ENCODE data around the gene FZD10.

The FZD10 gene

DNA sequence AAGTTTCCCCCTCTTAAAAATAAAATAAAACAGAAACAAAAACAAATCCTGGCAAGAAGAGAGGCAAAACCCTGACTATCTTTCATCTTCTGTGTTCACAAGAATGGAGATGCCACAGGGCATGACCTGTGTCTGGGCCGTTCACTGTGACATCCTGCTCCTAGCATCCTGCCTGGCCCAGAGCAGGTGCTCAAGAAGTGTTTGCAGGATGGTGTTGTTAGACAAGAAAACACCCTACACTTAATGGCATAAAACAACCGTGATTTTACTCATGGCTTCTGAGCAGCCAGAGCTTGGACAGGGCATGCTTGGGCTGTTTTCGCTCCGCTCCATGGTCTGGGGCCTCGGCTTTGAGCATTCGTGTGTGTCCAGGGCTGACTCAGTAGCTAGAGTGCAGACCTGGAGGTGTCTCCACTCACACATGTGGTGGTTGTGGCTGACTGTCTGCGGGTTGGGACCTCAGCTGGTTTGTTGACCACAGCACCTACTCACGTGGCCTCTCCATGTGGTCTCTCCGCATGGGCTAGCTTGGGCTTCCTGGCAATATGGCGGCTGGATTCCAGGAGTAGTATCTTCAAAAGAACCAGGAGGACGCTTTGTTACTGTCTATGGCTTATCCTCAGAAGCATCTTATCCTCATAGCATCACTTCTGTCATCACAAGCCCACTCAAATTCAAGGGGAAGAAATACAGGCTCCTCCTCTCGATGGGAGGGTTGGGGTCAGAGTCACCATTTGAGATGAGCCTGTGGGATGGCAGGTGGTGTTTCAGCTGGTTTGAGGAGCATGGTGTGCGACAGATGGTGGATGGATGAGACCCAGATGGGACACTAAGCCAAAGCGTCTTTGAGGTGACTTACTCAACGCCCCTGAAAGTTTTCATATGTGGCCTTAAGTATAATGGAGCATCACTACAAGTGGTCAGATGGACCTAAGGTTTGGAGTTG is 33.2 kb upstream of the FZD10 start:
- TF ChIP-seq TEAD4 (IDR thresholded peaks at IDR 0.05) (no peak), RAD21 (IDR thresholded peaks at IDR 0.05; ENCODE audit: low read depth) (no peak), FOXM1 (IDR thresholded peaks at IDR 0.05; ENCODE audit: borderline replicate concordance, low read depth) (no peak), ZBTB7A (IDR thresholded peaks at IDR 0.05; ENCODE audit: low read depth) (no peak), TAF1 (IDR thresholded peaks at IDR 0.05; ENCODE audit: low read depth) (no peak), USF1 (IDR thresholded peaks at IDR 0.05) (no peak), REST (IDR thresholded peaks at IDR 0.05; ENCODE audit: low read depth) (no peak), YY1 (IDR thresholded peaks at IDR 0.05; ENCODE audit: low read depth) (no peak), NFIC (IDR thresholded peaks at IDR 0.05) (no peak), EP300 (IDR thresholded peaks at IDR 0.05; ENCODE audit: borderline replicate concordance) (no peak), EGR1 (IDR thresholded peaks at IDR 0.05) (no peak), TCF12 (IDR thresholded peaks at IDR 0.05; ENCODE audit: low read depth) (no peak), CREB1 (IDR thresholded peaks at IDR 0.05; ENCODE audit: low read depth) (no peak)
- TF ChIP-seq, protein P1, sequence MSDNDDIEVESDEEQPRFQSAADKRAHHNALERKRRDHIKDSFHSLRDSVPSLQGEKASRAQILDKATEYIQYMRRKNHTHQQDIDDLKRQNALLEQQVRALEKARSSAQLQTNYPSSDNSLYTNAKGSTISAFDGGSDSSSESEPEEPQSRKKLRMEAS (IDR thresholded peaks at IDR 0.05): no peak

GRCh38 chr12:130130346-130130745 is 31.9 kb upstream of the FZD10 start:
- TF ChIP-seq TCF12 (IDR thresholded peaks at IDR 0.05; ENCODE audit: low read depth) (no peak), EP300 (IDR thresholded peaks at IDR 0.05; ENCODE audit: borderline replicate concordance) (no peak), NFIC (IDR thresholded peaks at IDR 0.05) (no peak), USF1 (IDR thresholded peaks at IDR 0.05) (no peak), TEAD4 (IDR thresholded peaks at IDR 0.05) (no peak), ZBTB7A (IDR thresholded peaks at IDR 0.05; ENCODE audit: low read depth) (no peak), YY1 (IDR thresholded peaks at IDR 0.05; ENCODE audit: low read depth) (no peak), CREB1 (IDR thresholded peaks at IDR 0.05; ENCODE audit: low read depth) (no peak), EGR1 (IDR thresholded peaks at IDR 0.05) (no peak), CEBPB (IDR thresholded peaks at IDR 0.05) (no peak), RAD21 (IDR thresholded peaks at IDR 0.05; ENCODE audit: low read depth) (no peak), FOXM1 (IDR thresholded peaks at IDR 0.05; ENCODE audit: borderline replicate concordance, low read depth) (no peak)
- TF ChIP-seq, protein P1 (IDR thresholded peaks at IDR 0.05): no peak

GRCh38 chr12:130131025-130131424 is 31.2 kb upstream of the FZD10 start:
- TF ChIP-seq YY1 (IDR thresholded peaks at IDR 0.05; ENCODE audit: low read depth): no peak
- no peak for TF ChIP-seq EGR1 (IDR thresholded peaks at IDR 0.05)
- TF ChIP-seq EP300 (IDR thresholded peaks at IDR 0.05; ENCODE audit: borderline replicate concordance): no peak
- no peak for TF ChIP-seq NFIC (IDR thresholded peaks at IDR 0.05)
- TF ChIP-seq TAF1 (IDR thresholded peaks at IDR 0.05; ENCODE audit: low read depth): no peak
- TF ChIP-seq, protein P1 (IDR thresholded peaks at IDR 0.05): no peak
- no peak for TF ChIP-seq TCF12 (IDR thresholded peaks at IDR 0.05; ENCODE audit: low read depth)
- no peak for TF ChIP-seq USF1 (IDR thresholded peaks at IDR 0.05)
- TF ChIP-seq REST (IDR thresholded peaks at IDR 0.05; ENCODE audit: low read depth): no peak
- no peak for TF ChIP-seq CREB1 (IDR thresholded peaks at IDR 0.05; ENCODE audit: low read depth)
- TF ChIP-seq TEAD4 (IDR thresholded peaks at IDR 0.05): no peak
- no peak for TF ChIP-seq FOXM1 (IDR thresholded peaks at IDR 0.05; ENCODE audit: borderline replicate concordance, low read depth)
- no peak for TF ChIP-seq CEBPB (IDR thresholded peaks at IDR 0.05)
- no peak for TF ChIP-seq ZBTB7A (IDR thresholded peaks at IDR 0.05; ENCODE audit: low read depth)
- no peak for TF ChIP-seq RAD21 (IDR thresholded peaks at IDR 0.05; ENCODE audit: low read depth)

GRCh38 chr12:130131801-130132200 is 30.5 kb upstream of the FZD10 start:
- TF ChIP-seq USF1 (IDR thresholded peaks at IDR 0.05) (no peak), CREB1 (IDR thresholded peaks at IDR 0.05; ENCODE audit: low read depth) (no peak), REST (IDR thresholded peaks at IDR 0.05; ENCODE audit: low read depth) (no peak), CEBPB (IDR thresholded peaks at IDR 0.05) (no peak), FOXM1 (IDR thresholded peaks at IDR 0.05; ENCODE audit: borderline replicate concordance, low read depth) (no peak), YY1 (IDR thresholded peaks at IDR 0.05; ENCODE audit: low read depth) (no peak), TEAD4 (IDR thresholded peaks at IDR 0.05) (no peak), EGR1 (IDR thresholded peaks at IDR 0.05) (no peak), ZBTB7A (IDR thresholded peaks at IDR 0.05; ENCODE audit: low read depth) (no peak), TCF12 (IDR thresholded peaks at IDR 0.05; ENCODE audit: low read depth) (no peak), RAD21 (IDR thresholded peaks at IDR 0.05; ENCODE audit: low read depth) (no peak)
